Osteoblast (primary cell): ENCODE measurements around the gene PPIL1. TPM values are rescaled to one million over a fixed set of nuclear protein-coding genes. Genes with fewer than 3 reads are reported as not detected.

Source experiments
- DNase-seq: peaks from one replicate; pipeline ENCODE4 v3.0.0; 2011; ENCODE audit warnings: low spot score, mixed read lengths; ENCODE audit not compliant: insufficient read length; ENCODE audit errors: missing footprints
- H2AFZ ChIP-seq: 2 replicates; pipeline ENCODE4 v1.6.0; 2011; ENCODE audit warnings: mild to moderate bottlenecking, low read length
- H3K27ac ChIP-seq: 2 replicates; pipeline ENCODE4 v1.5.1; 2011; ENCODE audit warnings: mild to moderate bottlenecking, low read depth, low read length, moderate library complexity
- H3K27me3 ChIP-seq: 2 replicates; pipeline ENCODE4 v1.6.0; 2012; ENCODE audit warnings: mild to moderate bottlenecking, control low read depth, inconsistent platforms, low read length, moderate library complexity; ENCODE audit not compliant: insufficient read depth
- H3K36me3 ChIP-seq: 2 replicates; pipeline ENCODE4 v1.5.1; 2011; ENCODE audit warnings: mild to moderate bottlenecking, low read length, control low read depth, moderate library complexity; ENCODE audit not compliant: insufficient read depth
- H3K4me1 ChIP-seq: 2 replicates; pipeline ENCODE4 v1.5.1; 2011; ENCODE audit warnings: mild to moderate bottlenecking, low read length, control low read depth, moderate library complexity; ENCODE audit not compliant: insufficient read depth
- H3K4me2 ChIP-seq: 2 replicates; pipeline ENCODE4 v1.6.0; 2011; ENCODE audit warnings: mild to moderate bottlenecking, low read length; ENCODE audit not compliant: insufficient read depth
- H3K4me3 ChIP-seq: fragments of 200-600 bp; sonication (generic); 3 replicates; pipeline ENCODE4 v1.5.1; 2012; ENCODE audit warnings: mild to moderate bottlenecking, low read length, inconsistent platforms; ENCODE audit not compliant: insufficient read depth
- H3K79me2 ChIP-seq: 2 replicates; pipeline ENCODE4 v1.6.0; 2012; ENCODE audit warnings: mild to moderate bottlenecking, low read length, control low read depth, inconsistent platforms; ENCODE audit not compliant: insufficient read depth
- H3K9me3 ChIP-seq: 2 replicates; pipeline ENCODE4 v1.5.1; 2011; ENCODE audit warnings: low read depth, low read length, control low read depth
- H4K20me1 ChIP-seq: 2 replicates; pipeline ENCODE4 v1.6.0; 2012; ENCODE audit warnings: mild to moderate bottlenecking, low read length, control low read depth; ENCODE audit not compliant: insufficient read depth
- total RNA-seq: library from RNA; depleted of rRNA; stranded (reverse); fragments of >200 nt; gene quantifications from 2 replicates; pipeline ENCODE4 v1.2.3, GENCODE V29; 2012
- TF ChIP-seq, protein P1 (sequence below): IDR thresholded peaks from 2 replicates; pipeline ENCODE4 v1.5.1; 2011; ENCODE audit warnings: mild to moderate bottlenecking, low read depth, low read length, moderate library complexity; ENCODE audit errors: extremely low read depth

The PPIL1 gene
- total RNA-seq, 1 donor = 9.8 TPM

- Histone ChIP-seq H2AFZ (peak overlapping the region; percentile 99), H3K27me3 (no peaks in the 10 kb centered on the region), H3K4me3 (peak overlapping the region; percentile 91), H4K20me1 (no peaks in the 10 kb centered on the region), H3K9me3 (no peaks in the 10 kb centered on the region), H3K79me2 (peaks cover 25% of the 10 kb centered on the region), H3K36me3 (peaks cover 16% of the 10 kb centered on the region), H3K4me2 (peak overlapping the region; percentile 97), H3K27ac (peak overlapping the region; percentile 97), H3K4me1 (peaks cover 14% of the 10 kb centered on the region)
- no peak for DNase-seq
- TF ChIP-seq, protein P1, sequence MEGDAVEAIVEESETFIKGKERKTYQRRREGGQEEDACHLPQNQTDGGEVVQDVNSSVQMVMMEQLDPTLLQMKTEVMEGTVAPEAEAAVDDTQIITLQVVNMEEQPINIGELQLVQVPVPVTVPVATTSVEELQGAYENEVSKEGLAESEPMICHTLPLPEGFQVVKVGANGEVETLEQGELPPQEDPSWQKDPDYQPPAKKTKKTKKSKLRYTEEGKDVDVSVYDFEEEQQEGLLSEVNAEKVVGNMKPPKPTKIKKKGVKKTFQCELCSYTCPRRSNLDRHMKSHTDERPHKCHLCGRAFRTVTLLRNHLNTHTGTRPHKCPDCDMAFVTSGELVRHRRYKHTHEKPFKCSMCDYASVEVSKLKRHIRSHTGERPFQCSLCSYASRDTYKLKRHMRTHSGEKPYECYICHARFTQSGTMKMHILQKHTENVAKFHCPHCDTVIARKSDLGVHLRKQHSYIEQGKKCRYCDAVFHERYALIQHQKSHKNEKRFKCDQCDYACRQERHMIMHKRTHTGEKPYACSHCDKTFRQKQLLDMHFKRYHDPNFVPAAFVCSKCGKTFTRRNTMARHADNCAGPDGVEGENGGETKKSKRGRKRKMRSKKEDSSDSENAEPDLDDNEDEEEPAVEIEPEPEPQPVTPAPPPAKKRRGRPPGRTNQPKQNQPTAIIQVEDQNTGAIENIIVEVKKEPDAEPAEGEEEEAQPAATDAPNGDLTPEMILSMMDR = peak; percentile 15
Observed at GRCh38 chr6:36873612-36874442, 776 bp downstream of the PPIL1 start.

DNA sequence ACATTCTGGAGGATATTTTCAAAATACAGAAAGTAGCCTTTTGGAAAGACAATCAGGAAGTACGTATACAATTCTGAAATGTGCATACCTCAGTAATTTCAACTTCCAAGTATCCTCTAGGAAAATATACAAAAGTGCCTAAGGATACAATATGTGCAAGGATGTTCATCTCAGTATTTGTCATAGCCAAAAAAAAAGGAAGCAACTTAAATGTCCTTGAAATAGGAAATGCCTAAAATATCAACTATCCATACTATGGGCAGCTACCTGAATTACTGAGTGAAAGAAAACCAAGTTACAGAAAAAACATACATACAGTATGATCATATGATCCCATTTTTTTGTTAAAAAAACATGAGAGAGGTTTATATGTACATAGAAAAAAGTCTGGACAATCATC is 1.5 kb downstream of the PPIL1 start:
- Histone ChIP-seq H3K4me1 (peaks cover 14% of the 10 kb centered on the region), H3K27ac (no peak overlapping the region), H3K4me2 (peak overlapping the region; percentile 97), H3K79me2 (peaks cover 30% of the 10 kb centered on the region), H2AFZ (no peak overlapping the region), H3K9me3 (no peaks in the 10 kb centered on the region), H4K20me1 (no peaks in the 10 kb centered on the region), H3K36me3 (peaks cover 16% of the 10 kb centered on the region), H3K27me3 (no peaks in the 10 kb centered on the region), H3K4me3 (no peak overlapping the region)
- TF ChIP-seq, protein P1 = no peak
- DNase-seq = no peak

- H3K4me3 ChIP-seq = no peak overlapping the region
- H3K9me3 ChIP-seq = no peaks in the 10 kb centered on the region
- H4K20me1 ChIP-seq = peaks cover 1% of the 10 kb centered on the region
- H3K79me2 ChIP-seq = peaks cover 43% of the 10 kb centered on the region
- no peak overlapping the region for H2AFZ ChIP-seq
- H3K4me2 ChIP-seq = no peak overlapping the region
- TF ChIP-seq, protein P1 = no peak
- no peak for DNase-seq
- no peaks in the 10 kb centered on the region for H3K27me3 ChIP-seq
- peaks cover 14% of the 10 kb centered on the region for H3K4me1 ChIP-seq
- H3K27ac ChIP-seq = no peak overlapping the region
- peaks cover 19% of the 10 kb centered on the region for H3K36me3 ChIP-seq
Observed at GRCh38 chr6:36871686-36872085, 2.9 kb downstream of the PPIL1 start.

- Histone ChIP-seq H3K27me3 (no peaks in the 10 kb centered on the region), H3K4me3 (no peak overlapping the region), H3K9me3 (no peaks in the 10 kb centered on the region), H3K36me3 (peaks cover 36% of the 10 kb centered on the region), H3K4me1 (no peaks in the 10 kb centered on the region), H3K27ac (no peak overlapping the region), H2AFZ (no peak overlapping the region), H4K20me1 (peaks cover 16% of the 10 kb centered on the region), H3K4me2 (no peak overlapping the region), H3K79me2 (peaks cover 62% of the 10 kb centered on the region)
- DNase-seq = no peak
- TF ChIP-seq, protein P1 = no peak
Observed at GRCh38 chr6:36867471-36868224, 7.0 kb downstream of the PPIL1 start.
